ENCODE measurements around the gene PKP4. TPM values are rescaled to one million over a fixed set of nuclear protein-coding genes. Genes with fewer than 3 reads are reported as not detected.
A peak's percentile ranks its signal among the peaks of the same experiment; 100 is the strongest.

PKP4 gene
- total and polyA plus RNA-seq, 4 experiments from 2014 or later = 1.4 to 39.3 (median 19.1) TPM

GRCh38 chr2:158661231-158661630 lies 204.5 kb downstream of the PKP4 start:
- Mint-ChIP-seq H3K4me3 (no peak overlapping the region), H3K4me1 (no peaks in the 10 kb centered on the region), H3K27ac (no peak overlapping the region), H3K9me3 (no peaks in the 10 kb centered on the region), H3K27me3 (no peaks in the 10 kb centered on the region), H3K36me3 (peaks cover 34 to 40% of the 10 kb centered on the region in 2 donors)
- Histone ChIP-seq H3K9me3 (ENCODE audit: control insufficient read depth in 1 of 2, low read length in 2 of 2) (no peaks in the 10 kb centered on the region), H3K36me3 (ENCODE audit: insufficient read depth, low read length) (peaks cover 10% of the 10 kb centered on the region), H3K27me3 (ENCODE audit: insufficient read depth, low read length) (no peaks in the 10 kb centered on the region), H3K4me3 (ENCODE audit: low read length in 2 of 2) (no peak overlapping the region), H3K27ac (ENCODE audit: low read depth, low read length) (no peak overlapping the region), H3K4me1 (ENCODE audit: insufficient read depth, low read length) (no peaks in the 10 kb centered on the region)
- ChIA-PET POLR2A (ENCODE audit: partially characterized antibody) (no interaction called here), CTCF (ENCODE audit: partially characterized antibody) (no interaction called here)
- no peak for DNase-seq
- intact Hi-C loops (cut with micrococcal nuclease) = no loop called here

GRCh38 chr2:158662421-158662820 lies 205.7 kb downstream of the PKP4 start:
- no peaks in the 10 kb centered on the region for H3K27me3 ChIP-seq (ENCODE audit: insufficient read depth, low read length)
- no peak overlapping the region for H3K4me3 ChIP-seq (ENCODE audit: low read length in 2 of 2)
- Mint-ChIP-seq H3K27me3 (no peaks in the 10 kb centered on the region), H3K9me3 (no peaks in the 10 kb centered on the region), H3K4me1 (no peaks in the 10 kb centered on the region), H3K36me3 (peaks cover 35 to 46% of the 10 kb centered on the region in 2 donors), H3K4me3 (no peak overlapping the region), H3K27ac (no peak overlapping the region)
- H3K9me3 ChIP-seq (ENCODE audit: control insufficient read depth in 1 of 2, low read length in 2 of 2) = no peaks in the 10 kb centered on the region
- DNase-seq = no peak
- H3K4me1 ChIP-seq (ENCODE audit: insufficient read depth, low read length) = no peaks in the 10 kb centered on the region
- H3K36me3 ChIP-seq (ENCODE audit: insufficient read depth, low read length) = peaks cover 13% of the 10 kb centered on the region
- no peak overlapping the region for H3K27ac ChIP-seq (ENCODE audit: low read depth, low read length)
- ChIA-PET CTCF (ENCODE audit: partially characterized antibody) (no interaction called here), POLR2A (ENCODE audit: partially characterized antibody) (no interaction called here)
- intact Hi-C loops (cut with micrococcal nuclease) = no loop called here

GRCh38 chr2:158663796-158664195 lies 207.0 kb downstream of the PKP4 start:
- no peak overlapping the region for H3K27ac Mint-ChIP-seq
- Histone ChIP-seq H3K27ac (ENCODE audit: low read depth, low read length) (no peak overlapping the region), H3K36me3 (ENCODE audit: insufficient read depth, low read length) (peaks cover 13% of the 10 kb centered on the region), H3K9me3 (ENCODE audit: control insufficient read depth in 1 of 2, low read length in 2 of 2) (no peaks in the 10 kb centered on the region), H3K4me3 (ENCODE audit: low read length in 2 of 2) (no peak overlapping the region), H3K4me1 (ENCODE audit: insufficient read depth, low read length) (no peaks in the 10 kb centered on the region), H3K27me3 (ENCODE audit: insufficient read depth, low read length) (no peaks in the 10 kb centered on the region)
- CTCF ChIA-PET (ENCODE audit: partially characterized antibody) = no interaction called here
- POLR2A ChIA-PET (ENCODE audit: partially characterized antibody) = no interaction called here
- intact Hi-C loops (cut with micrococcal nuclease) = no loop called here
- no peaks in the 10 kb centered on the region for H3K4me1 Mint-ChIP-seq
- H3K4me3 Mint-ChIP-seq = no peak overlapping the region
- no peaks in the 10 kb centered on the region for H3K27me3 Mint-ChIP-seq
- no peak for DNase-seq
- H3K9me3 Mint-ChIP-seq = no peaks in the 10 kb centered on the region
- peaks cover 45 to 48% of the 10 kb centered on the region in 2 donors for H3K36me3 Mint-ChIP-seq

DNA sequence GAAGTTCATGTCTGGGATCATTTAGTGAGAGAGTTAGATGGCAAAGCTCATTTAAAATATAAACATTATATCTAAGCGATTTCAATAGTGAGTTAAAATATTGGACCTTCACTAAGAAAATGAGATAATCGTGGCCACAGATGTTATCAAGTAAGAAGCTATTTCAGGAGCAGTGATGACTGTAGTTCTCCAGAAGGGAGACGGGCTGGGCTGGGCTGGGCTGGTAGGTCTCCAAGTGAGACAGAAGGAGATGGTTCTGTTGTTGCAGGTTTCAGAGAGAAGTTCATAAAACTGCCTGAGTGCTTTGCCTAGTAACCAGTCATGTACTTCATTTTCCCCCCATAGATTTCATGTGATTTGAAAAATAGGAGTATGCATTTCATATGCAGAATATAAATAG lies 208.2 kb downstream of the PKP4 start:
- no peak for DNase-seq
- ChIA-PET CTCF (ENCODE audit: partially characterized antibody) (no interaction called here), POLR2A (ENCODE audit: partially characterized antibody) (no interaction called here)
- H3K27ac ChIP-seq (ENCODE audit: low read depth, low read length) = no peak overlapping the region
- H3K4me1 ChIP-seq (ENCODE audit: insufficient read depth, low read length) = no peaks in the 10 kb centered on the region
- intact Hi-C loops (cut with micrococcal nuclease) = no loop called here
- H3K27me3 ChIP-seq (ENCODE audit: insufficient read depth, low read length) = no peaks in the 10 kb centered on the region
- no peaks in the 10 kb centered on the region for H3K9me3 ChIP-seq (ENCODE audit: control insufficient read depth in 1 of 2, low read length in 2 of 2)
- peaks cover 13% of the 10 kb centered on the region for H3K36me3 ChIP-seq (ENCODE audit: insufficient read depth, low read length)
- H3K4me3 ChIP-seq (ENCODE audit: low read length in 2 of 2) = no peak overlapping the region
- Mint-ChIP-seq H3K27ac (no peak overlapping the region), H3K4me1 (no peaks in the 10 kb centered on the region), H3K27me3 (no peaks in the 10 kb centered on the region), H3K36me3 (peaks cover 48 to 53% of the 10 kb centered on the region in 2 donors), H3K4me3 (no peak overlapping the region), H3K9me3 (no peaks in the 10 kb centered on the region)

GRCh38 chr2:158665536-158666302 lies 209.0 kb downstream of the PKP4 start:
- Mint-ChIP-seq H3K27ac (peak overlapping the region in 1 of 7 donors; percentile 15), H3K27me3 (no peaks in the 10 kb centered on the region), H3K9me3 (no peaks in the 10 kb centered on the region), H3K36me3 (peaks cover 47 to 55% of the 10 kb centered on the region in 2 donors), H3K4me1 (no peaks in the 10 kb centered on the region), H3K4me3 (no peak overlapping the region)
- no peaks in the 10 kb centered on the region for H3K27me3 ChIP-seq (ENCODE audit: insufficient read depth, low read length)
- H3K27ac ChIP-seq (ENCODE audit: low read depth, low read length) = no peak overlapping the region
- H3K36me3 ChIP-seq (ENCODE audit: insufficient read depth, low read length) = peaks cover 13% of the 10 kb centered on the region
- no peaks in the 10 kb centered on the region for H3K4me1 ChIP-seq (ENCODE audit: insufficient read depth, low read length)
- no peak overlapping the region for H3K4me3 ChIP-seq (ENCODE audit: low read length in 2 of 2)
- H3K9me3 ChIP-seq (ENCODE audit: control insufficient read depth in 1 of 2, low read length in 2 of 2) = no peaks in the 10 kb centered on the region
- intact Hi-C loops (cut with micrococcal nuclease) = no loop called here
- DNase-seq = no peak
- ChIA-PET POLR2A (ENCODE audit: partially characterized antibody) (no interaction called here), CTCF (ENCODE audit: partially characterized antibody) (interaction anchor here (1.0 kb wide), 1 partner anchor 208 kb away, joined by 3 read pairs; no protein-coding TSS in a partner anchor)

GRCh38 chr2:158666969-158667368 lies 210.2 kb downstream of the PKP4 start:
- no peaks in the 10 kb centered on the region for H3K27me3 Mint-ChIP-seq
- Histone ChIP-seq H3K27ac (ENCODE audit: low read depth, low read length) (no peak overlapping the region), H3K36me3 (ENCODE audit: insufficient read depth, low read length) (peaks cover 13% of the 10 kb centered on the region), H3K4me3 (ENCODE audit: low read length in 2 of 2) (no peak overlapping the region), H3K4me1 (ENCODE audit: insufficient read depth, low read length) (no peaks in the 10 kb centered on the region), H3K27me3 (ENCODE audit: insufficient read depth, low read length) (no peaks in the 10 kb centered on the region), H3K9me3 (ENCODE audit: control insufficient read depth in 1 of 2, low read length in 2 of 2) (no peaks in the 10 kb centered on the region)
- H3K27ac Mint-ChIP-seq = no peak overlapping the region
- CTCF ChIA-PET (ENCODE audit: partially characterized antibody) = interaction anchor here (1.0 kb wide), 1 partner anchor 209 kb away, joined by 3 read pairs; no protein-coding TSS in a partner anchor
- H3K4me1 Mint-ChIP-seq = no peaks in the 10 kb centered on the region
- intact Hi-C loops (cut with micrococcal nuclease) = no loop called here
- no peak overlapping the region for H3K4me3 Mint-ChIP-seq
- POLR2A ChIA-PET (ENCODE audit: partially characterized antibody) = no interaction called here
- peaks cover 43 to 53% of the 10 kb centered on the region in 2 donors for H3K36me3 Mint-ChIP-seq
- DNase-seq = peak in 1 of 5 donors; percentile 36
- no peaks in the 10 kb centered on the region for H3K9me3 Mint-ChIP-seq

DNA sequence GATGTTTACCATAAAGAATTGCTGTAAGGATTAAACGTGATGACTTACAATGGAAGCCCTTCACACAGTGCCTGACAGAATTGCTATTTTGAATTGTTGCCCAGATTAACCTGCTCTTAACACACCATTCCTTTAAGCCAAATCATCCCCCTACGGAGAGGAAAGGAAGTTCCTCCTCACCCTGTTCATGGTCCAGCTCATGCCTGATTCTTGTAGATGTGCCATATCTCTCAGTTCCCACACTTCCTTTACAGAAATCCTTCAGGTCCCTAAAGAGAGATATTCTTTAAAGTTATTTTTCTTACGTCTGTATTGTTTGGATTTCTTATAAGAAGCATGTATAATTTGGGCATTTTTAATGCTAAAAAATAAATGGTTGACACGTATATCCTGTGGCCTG lies 210.8 kb downstream of the PKP4 start:
- H3K27ac Mint-ChIP-seq = no peak overlapping the region
- CTCF ChIA-PET (ENCODE audit: partially characterized antibody) = no interaction called here

More for the DNA sequence above, 210.8 kb downstream of the PKP4 start:
- Histone ChIP-seq H3K27me3 (ENCODE audit: insufficient read depth, low read length) (no peaks in the 10 kb centered on the region), H3K4me3 (ENCODE audit: low read length in 2 of 2) (no peak overlapping the region), H3K36me3 (ENCODE audit: insufficient read depth, low read length) (peaks cover 13% of the 10 kb centered on the region), H3K4me1 (ENCODE audit: insufficient read depth, low read length) (no peaks in the 10 kb centered on the region), H3K9me3 (ENCODE audit: control insufficient read depth in 1 of 2, low read length in 2 of 2) (no peaks in the 10 kb centered on the region), H3K27ac (ENCODE audit: low read depth, low read length) (no peak overlapping the region)
- intact Hi-C loops (cut with micrococcal nuclease) = no loop called here
- Mint-ChIP-seq H3K9me3 (no peaks in the 10 kb centered on the region), H3K27me3 (no peaks in the 10 kb centered on the region), H3K4me1 (no peaks in the 10 kb centered on the region), H3K36me3 (peaks cover 43 to 55% of the 10 kb centered on the region in 2 donors), H3K4me3 (no peak overlapping the region)
- no peak for DNase-seq
- POLR2A ChIA-PET (ENCODE audit: partially characterized antibody) = no interaction called here
